H1 (cell line): ENCODE data around the gene ARTN. TPM values are rescaled to one million over a fixed set of nuclear protein-coding genes. Genes with fewer than 3 reads are reported as not detected.

Experiments
- polyA plus RNA-seq, 7 experiments: library from polyadenylated mRNA; depleted of rRNA in 3 of 7; stranded (reverse) in 5 of 7; unstranded in 2 of 7; fragments of >200 nt in 5 of 7; fragments of 200-250 nt in 2 of 7; gene quantifications; 1 replicate in 5 of 7; 2 replicates in 1 of 7; 4 replicates in 1 of 7; pipeline versions ENCODE4 v1.2.1 to v1.2.3, GENCODE V29; 2011 to 2013; ENCODE audit warnings: missing spikeins in 2 of 7, mixed read lengths in 2 of 7
- total RNA-seq: library from RNA; stranded (reverse); fragmentation: NEBNext Ultra II Directional; extraction: Animal tissue kit (Norgen Biotek cat#: 25700); gene quantifications from 2 replicates; pipeline ENCODE4 v1.2.1, GENCODE V29; 2021
- TF ChIP-seq, protein P1 (sequence below): fragments of 300-600 bp; sonication (generic); IDR thresholded peaks from 2 replicates; pipeline ENCODE4 v1.7.1; 2012; ENCODE audit warnings: low read length, moderate library complexity, mild to moderate bottlenecking, inconsistent platforms; ENCODE audit not compliant: insufficient replicate concordance

The ARTN gene
- total and polyA plus RNA-seq, 2 of the 8 experiments (the other 6 are each of a cell fraction or from before 2014, with no cell fraction given), result 13.5 to 22.7 TPM

DNA sequence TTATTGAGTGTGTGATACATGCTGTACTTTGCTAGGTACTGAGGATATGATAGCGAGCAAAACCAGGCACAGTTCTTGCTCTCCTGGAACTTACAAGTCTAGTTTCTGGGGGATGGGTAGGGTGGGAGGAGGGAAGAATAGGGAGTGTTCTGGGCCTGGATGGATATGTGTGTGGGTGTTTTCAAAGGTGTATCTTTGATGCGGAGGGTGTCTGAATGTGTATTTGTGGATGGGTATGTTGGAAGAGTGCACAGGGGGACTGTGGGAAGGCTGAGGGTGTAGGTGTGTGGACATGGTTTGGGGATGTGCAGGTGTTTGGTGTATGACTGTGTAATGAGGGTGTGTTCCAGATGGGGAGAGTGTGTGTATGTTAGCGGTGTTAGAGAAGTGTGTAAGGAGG is 31.7 kb downstream of the ARTN start (continued):
- TF ChIP-seq, protein P1, sequence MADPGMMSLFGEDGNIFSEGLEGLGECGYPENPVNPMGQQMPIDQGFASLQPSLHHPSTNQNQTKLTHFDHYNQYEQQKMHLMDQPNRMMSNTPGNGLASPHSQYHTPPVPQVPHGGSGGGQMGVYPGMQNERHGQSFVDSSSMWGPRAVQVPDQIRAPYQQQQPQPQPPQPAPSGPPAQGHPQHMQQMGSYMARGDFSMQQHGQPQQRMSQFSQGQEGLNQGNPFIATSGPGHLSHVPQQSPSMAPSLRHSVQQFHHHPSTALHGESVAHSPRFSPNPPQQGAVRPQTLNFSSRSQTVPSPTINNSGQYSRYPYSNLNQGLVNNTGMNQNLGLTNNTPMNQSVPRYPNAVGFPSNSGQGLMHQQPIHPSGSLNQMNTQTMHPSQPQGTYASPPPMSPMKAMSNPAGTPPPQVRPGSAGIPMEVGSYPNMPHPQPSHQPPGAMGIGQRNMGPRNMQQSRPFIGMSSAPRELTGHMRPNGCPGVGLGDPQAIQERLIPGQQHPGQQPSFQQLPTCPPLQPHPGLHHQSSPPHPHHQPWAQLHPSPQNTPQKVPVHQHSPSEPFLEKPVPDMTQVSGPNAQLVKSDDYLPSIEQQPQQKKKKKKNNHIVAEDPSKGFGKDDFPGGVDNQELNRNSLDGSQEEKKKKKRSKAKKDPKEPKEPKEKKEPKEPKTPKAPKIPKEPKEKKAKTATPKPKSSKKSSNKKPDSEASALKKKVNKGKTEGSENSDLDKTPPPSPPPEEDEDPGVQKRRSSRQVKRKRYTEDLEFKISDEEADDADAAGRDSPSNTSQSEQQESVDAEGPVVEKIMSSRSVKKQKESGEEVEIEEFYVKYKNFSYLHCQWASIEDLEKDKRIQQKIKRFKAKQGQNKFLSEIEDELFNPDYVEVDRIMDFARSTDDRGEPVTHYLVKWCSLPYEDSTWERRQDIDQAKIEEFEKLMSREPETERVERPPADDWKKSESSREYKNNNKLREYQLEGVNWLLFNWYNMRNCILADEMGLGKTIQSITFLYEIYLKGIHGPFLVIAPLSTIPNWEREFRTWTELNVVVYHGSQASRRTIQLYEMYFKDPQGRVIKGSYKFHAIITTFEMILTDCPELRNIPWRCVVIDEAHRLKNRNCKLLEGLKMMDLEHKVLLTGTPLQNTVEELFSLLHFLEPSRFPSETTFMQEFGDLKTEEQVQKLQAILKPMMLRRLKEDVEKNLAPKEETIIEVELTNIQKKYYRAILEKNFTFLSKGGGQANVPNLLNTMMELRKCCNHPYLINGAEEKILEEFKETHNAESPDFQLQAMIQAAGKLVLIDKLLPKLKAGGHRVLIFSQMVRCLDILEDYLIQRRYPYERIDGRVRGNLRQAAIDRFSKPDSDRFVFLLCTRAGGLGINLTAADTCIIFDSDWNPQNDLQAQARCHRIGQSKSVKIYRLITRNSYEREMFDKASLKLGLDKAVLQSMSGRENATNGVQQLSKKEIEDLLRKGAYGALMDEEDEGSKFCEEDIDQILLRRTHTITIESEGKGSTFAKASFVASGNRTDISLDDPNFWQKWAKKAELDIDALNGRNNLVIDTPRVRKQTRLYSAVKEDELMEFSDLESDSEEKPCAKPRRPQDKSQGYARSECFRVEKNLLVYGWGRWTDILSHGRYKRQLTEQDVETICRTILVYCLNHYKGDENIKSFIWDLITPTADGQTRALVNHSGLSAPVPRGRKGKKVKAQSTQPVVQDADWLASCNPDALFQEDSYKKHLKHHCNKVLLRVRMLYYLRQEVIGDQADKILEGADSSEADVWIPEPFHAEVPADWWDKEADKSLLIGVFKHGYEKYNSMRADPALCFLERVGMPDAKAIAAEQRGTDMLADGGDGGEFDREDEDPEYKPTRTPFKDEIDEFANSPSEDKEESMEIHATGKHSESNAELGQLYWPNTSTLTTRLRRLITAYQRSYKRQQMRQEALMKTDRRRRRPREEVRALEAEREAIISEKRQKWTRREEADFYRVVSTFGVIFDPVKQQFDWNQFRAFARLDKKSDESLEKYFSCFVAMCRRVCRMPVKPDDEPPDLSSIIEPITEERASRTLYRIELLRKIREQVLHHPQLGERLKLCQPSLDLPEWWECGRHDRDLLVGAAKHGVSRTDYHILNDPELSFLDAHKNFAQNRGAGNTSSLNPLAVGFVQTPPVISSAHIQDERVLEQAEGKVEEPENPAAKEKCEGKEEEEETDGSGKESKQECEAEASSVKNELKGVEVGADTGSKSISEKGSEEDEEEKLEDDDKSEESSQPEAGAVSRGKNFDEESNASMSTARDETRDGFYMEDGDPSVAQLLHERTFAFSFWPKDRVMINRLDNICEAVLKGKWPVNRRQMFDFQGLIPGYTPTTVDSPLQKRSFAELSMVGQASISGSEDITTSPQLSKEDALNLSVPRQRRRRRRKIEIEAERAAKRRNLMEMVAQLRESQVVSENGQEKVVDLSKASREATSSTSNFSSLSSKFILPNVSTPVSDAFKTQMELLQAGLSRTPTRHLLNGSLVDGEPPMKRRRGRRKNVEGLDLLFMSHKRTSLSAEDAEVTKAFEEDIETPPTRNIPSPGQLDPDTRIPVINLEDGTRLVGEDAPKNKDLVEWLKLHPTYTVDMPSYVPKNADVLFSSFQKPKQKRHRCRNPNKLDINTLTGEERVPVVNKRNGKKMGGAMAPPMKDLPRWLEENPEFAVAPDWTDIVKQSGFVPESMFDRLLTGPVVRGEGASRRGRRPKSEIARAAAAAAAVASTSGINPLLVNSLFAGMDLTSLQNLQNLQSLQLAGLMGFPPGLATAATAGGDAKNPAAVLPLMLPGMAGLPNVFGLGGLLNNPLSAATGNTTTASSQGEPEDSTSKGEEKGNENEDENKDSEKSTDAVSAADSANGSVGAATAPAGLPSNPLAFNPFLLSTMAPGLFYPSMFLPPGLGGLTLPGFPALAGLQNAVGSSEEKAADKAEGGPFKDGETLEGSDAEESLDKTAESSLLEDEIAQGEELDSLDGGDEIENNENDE, result no peak
